HG02938 (cell line): Measurements from ENCODE around the gene PEA15.

Experiments used
- ATAC-seq: cut with Tn5 transposase; IDR thresholded peaks from one replicate; pipeline ENCODE4 v1.9.1; 2021; ENCODE audit warnings: mild to moderate bottlenecking, moderate library complexity; ENCODE audit not compliant: unreplicated experiment

The PEA15 gene, protein sequence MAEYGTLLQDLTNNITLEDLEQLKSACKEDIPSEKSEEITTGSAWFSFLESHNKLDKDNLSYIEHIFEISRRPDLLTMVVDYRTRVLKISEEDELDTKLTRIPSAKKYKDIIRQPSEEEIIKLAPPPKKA

DNA sequence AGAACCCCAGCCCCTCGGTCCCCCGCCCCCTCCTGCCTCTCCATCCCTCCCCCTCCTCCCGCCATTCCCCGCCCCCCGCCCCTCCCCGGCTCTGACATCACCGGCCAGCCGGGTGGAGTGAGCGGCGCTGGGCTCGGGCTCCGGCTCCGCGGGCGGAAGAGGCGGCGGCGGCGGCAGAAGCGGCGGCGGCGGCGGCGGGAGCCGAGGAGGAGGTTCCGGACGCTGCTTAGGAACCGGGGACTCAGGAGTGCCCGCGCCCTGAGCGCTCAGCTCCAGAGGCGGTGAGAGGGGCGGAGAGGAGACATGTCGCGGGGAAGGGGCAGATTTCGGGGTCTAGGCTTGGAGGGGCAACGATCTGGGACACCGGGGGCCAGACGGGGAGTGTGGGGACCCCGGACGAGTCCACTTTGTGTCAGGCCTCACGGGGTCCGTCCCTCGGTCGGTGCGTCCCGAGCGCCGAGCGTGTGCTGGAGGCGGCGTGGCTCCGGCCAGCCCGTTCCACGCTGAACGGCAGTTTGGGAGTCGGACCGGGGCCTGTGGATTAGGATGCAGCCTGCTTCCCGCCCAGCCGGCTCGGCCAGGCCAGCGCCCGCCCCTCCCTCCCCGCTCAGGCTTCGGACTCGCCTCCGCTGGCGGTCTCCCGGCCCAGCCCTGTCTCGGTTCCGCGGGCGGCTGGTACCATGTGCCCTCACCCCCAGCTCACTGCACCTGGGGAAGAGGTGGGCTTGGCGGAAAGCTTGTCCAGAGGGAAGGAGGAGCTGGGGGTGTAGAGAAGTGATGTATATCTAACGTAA, at the start of gene PEA15:
PEA15 (plus strand) TSS at position 143 of the 794 bp plus-strand sequence. CDS start 6,161 bp downstream, outside the sequence.
- peak; percentile 42 for ATAC-seq

DNA sequence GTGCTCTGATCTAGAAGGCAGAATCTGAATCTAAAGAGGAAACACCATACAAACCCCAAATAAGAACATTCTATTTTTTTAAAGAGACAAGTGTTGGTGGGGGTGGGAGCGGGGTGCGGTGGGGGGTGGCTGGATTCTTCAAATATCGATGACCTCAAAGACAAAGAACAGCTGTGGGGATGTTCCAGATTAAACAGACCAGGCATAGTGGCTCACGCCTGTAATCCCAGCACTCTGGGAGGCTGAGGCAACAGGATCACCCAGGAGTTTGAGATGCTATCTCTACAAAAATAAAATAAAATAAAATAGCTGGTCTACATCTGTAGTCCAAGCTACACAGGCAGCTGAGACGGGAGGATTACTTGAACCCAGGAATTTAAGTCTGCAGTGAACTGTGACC, 48.8 kb upstream of the PEA15 start:
- ATAC-seq = no peak

- no peak for ATAC-seq
Measured at GRCh38 chr1:160157174-160157573, 48.0 kb upstream of the PEA15 start.

- ATAC-seq = no peak
Measured at GRCh38 chr1:160158031-160158430, 47.2 kb upstream of the PEA15 start.

GRCh38 chr1:160158534-160158933, 46.6 kb upstream of the PEA15 start:
- ATAC-seq = no peak

DNA sequence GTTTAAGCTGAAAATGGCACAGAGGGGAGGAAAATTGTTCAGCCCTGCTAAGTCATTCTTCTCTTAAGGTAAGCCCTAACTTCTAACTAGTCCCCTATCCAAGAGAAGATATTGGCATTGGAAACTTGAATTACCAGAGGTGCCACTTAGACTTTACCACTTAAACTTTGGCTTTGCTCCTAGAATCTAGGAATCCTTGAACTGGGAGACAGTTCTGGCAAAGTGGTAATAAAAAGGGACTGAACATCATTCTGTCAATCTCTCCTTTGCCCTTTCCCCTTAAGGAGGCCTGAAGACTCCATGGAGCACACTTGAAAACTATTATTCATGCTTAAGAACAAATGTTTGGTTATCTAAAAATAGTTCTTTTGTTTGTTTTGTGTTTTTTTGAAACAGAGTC, 45.3 kb upstream of the PEA15 start:
- no peak for ATAC-seq

DNA sequence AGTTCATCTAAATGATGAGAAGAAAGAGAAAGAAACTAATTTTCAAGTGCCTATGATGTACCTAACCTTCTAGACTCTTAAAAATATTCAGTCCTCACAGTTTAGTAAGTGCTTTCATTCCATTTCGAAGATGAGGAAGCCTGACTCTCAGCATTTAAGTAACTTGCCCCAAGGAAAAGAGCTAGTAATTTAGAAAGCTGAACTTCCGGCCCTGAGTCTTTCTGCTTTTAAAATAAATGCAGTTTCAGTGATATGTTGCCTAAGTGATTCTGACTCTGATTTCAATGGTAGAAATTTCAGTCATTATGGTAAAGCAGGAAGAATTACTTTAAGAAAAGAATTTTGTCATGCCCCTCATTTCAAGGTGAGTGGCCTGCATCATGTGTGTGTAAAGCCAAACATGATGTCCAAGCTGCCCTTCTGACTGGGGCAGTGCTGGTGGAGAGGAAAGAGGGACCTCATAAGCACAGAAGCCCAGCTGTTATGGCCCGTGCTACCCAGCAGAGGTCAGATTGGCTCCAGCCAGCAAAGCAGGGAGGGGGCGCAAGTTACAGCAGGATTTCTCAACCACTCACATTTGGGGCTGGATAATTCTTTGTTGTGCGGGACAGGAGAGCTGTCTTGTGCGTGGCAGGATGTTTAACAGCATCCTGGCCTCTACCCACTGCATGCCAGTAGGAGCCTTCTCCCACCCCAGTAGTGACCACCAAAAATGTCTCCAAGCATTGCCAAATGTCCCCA, 43.0 kb upstream of the PEA15 start:
- ATAC-seq = no peak

GRCh38 chr1:160162931-160163330, 42.3 kb upstream of the PEA15 start:
- ATAC-seq = no peak

- ATAC-seq = no peak
Measured at GRCh38 chr1:160163615-160164014, 41.6 kb upstream of the PEA15 start.

- no peak for ATAC-seq
Measured at GRCh38 chr1:160164121-160164520, 41.1 kb upstream of the PEA15 start.

- ATAC-seq = no peak
Measured at GRCh38 chr1:160166166-160166868, 38.9 kb upstream of the PEA15 start.

DNA sequence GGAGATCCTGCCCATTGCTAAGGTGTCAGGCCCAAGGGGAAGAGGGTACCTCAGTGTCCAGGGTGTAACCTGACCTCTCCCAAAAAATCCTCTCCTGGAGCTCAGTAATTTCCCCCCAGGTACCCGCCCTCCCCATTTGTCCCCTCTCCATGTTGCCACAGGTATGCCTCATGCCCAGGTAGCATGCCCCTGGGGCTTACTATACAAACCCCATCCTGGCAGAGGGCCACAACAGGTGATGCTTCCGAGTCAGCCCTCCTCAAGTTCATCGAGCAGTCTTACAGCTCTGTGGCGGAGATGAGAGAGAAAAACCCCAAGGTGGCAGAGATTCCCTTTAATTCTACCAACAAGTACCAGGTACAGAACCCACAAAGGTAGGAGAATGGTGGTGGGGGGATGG, 38.1 kb upstream of the PEA15 start:
- ATAC-seq = no peak

GRCh38 chr1:160167580-160167979, 37.6 kb upstream of the PEA15 start:
- no peak for ATAC-seq

DNA sequence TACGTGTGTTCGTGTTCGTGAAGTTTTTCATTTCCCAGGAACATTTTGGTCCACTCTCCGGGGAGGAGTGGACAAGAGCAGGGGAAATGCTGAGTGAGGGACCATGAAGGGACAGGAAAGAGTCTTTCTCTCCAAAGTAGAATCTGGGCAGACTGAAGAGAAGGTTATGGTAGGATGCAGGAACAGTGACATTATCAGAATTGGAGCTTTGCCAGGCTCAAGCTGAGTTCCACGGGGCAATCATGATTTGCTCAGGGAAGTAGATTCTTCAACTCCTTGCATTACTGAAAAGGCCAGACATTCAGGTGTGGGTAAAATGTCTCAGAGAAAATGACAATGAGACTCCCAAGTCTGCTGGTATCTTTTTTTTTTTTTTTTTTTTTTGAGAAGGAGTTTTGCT, 37.2 kb upstream of the PEA15 start:
- ATAC-seq = no peak

DNA sequence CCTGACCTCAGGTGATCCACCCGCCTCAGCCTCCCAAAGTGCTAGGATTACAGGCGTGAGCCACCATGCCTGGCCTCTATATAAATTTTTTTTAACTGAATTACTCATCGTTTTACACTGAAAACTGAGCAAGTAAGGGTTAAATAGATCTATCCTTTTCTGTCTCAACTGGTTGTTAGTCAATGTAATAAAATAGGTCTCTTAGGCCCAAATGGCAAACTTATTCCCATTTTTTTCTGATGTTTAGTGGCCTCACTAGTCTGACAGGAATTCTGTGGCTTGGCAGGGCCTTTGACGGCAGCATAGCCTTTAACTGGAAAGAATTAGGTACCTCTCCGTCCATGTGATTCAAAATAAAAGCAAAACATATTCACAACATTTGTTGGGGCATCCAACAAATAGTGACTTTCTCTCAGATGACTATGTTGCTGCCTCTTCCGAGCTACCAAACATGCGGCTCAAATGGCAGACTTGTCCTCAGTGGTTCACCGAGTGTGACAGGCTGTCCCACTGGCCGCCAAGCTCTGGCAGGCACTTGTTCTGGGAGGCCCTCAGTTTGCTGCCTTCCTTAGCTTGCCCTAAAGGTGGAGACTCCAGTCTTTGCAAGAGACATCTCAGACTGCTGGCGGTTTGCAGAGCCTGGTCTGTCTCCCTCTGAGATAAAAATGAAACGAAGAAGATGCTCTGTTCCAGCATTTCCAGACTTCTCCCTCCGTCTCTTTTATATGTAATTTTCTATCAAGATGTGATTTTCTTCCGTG, 36.4 kb upstream of the PEA15 start:
- no peak for ATAC-seq

GRCh38 chr1:160169553-160170399, 35.4 kb upstream of the PEA15 start:
- ATAC-seq = peak; percentile 50

DNA sequence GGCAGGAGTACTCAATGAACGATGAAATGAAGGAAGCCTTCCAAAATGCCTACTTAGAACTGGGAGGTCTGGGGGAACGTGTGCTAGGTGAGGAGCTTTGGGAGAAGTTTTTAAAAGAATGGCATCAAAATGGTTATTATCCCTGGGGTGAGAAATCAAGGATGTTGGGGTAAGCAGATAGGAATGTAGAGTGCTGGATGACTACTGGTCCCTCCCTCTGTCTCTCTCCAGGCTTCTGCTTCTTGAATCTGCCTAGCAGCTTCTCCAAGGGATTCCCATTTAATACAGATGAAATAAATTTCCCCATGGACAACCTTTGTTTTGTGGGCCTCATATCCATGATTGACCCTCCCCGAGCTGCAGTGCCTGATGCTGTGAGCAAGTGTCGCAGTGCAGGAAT, 33.8 kb upstream of the PEA15 start:
- no peak for ATAC-seq

- no peak for ATAC-seq
Measured at GRCh38 chr1:160171980-160172379, 33.2 kb upstream of the PEA15 start.

GRCh38 chr1:160177231-160177630, 28.0 kb upstream of the PEA15 start:
- no peak for ATAC-seq

DNA sequence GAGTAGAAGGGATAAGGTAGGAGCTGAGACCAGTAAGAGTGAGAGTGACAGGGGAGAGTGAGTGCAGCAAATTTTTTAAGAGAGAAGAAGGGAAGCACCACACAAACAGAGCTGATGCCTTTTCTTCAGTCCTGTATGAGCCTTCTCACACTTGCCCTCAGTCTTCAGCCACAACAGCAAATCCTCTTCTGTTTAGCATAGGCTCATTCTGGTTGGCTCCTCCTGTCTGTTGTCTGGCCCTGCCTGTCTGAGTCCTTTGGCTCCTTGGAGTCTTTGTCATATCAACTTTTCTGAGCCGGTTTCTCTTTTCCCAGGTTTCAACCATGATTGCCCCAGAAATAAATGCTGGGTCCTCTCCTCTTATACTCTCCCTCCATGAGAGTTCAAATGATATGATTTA, 27.5 kb upstream of the PEA15 start:
- no peak for ATAC-seq
